Spinal cord (tissue), 10 donors: Measurements from ENCODE around the gene DNAAF1. TPM values are rescaled to one million over a fixed set of nuclear protein-coding genes. Genes with fewer than 3 reads are reported as not detected.

Experiments
- DNase-seq, 6 donors: peaks; one replicate each; pipeline versions ENCODE4 v3.0.0 to v3.0.0-alpha.2; 2013 to 2015; ENCODE audit warnings: low spot score in 6 of 6, low read depth in 4 of 6
- H3K27ac ChIP-seq: one replicate; pipeline ENCODE4 v1.5.1; 2013; ENCODE audit warnings: low read depth, low read length, control low read depth
- H3K27me3 ChIP-seq: one replicate; pipeline ENCODE4 v1.6.1; 2013; ENCODE audit warnings: low read length; ENCODE audit not compliant: control insufficient read depth, insufficient read depth
- H3K36me3 ChIP-seq: one replicate; pipeline ENCODE4 v1.6.1; 2013; ENCODE audit warnings: low read length; ENCODE audit not compliant: control insufficient read depth, insufficient read depth
- H3K4me1 ChIP-seq: one replicate; pipeline ENCODE4 v1.6.1; 2013; ENCODE audit warnings: low read length; ENCODE audit not compliant: control insufficient read depth, insufficient read depth
- H3K4me3 ChIP-seq: one replicate; pipeline ENCODE4 v1.5.1; 2013; ENCODE audit warnings: low read depth, low read length, control low read depth
- H3K9me3 ChIP-seq: one replicate; pipeline ENCODE4 v1.6.1; 2013; ENCODE audit warnings: low read length; ENCODE audit not compliant: control insufficient read depth, insufficient read depth
- WGBS: methylation state at CpG from one replicate; pipeline ENCODE4 v1.1.5; 2013; ENCODE audit warnings: missing lambda C conversion rate; ENCODE audit not compliant: insufficient coverage; 5-methylcytosine and 5-hydroxymethylcytosine counted together
- polyA plus RNA-seq, 2 donors: library from polyadenylated mRNA; unstranded; fragments of 120-200 nt; gene quantifications; one replicate each; pipeline ENCODE4 v1.2.1, GENCODE V29; 2013; ENCODE audit not compliant: insufficient read length in 2 of 2
- total RNA-seq, 2 donors: library from RNA; depleted of rRNA in 1 of 2; stranded (reverse); fragments of 120-200 nt in 1 of 2; fragments of >200 nt in 1 of 2; gene quantifications; one replicate each; pipeline versions ENCODE4 v1.2.3 to v1.2.4, GENCODE V29; 2013 to 2014
- donor health status: healthy.

Gene DNAAF1
- total and polyA plus RNA-seq, 4 donors = 2.7 to 21.2 (median 20.5) TPM

GRCh38 chr16:84155226-84155625, 10.1 kb downstream of the DNAAF1 start:
- Histone ChIP-seq H3K9me3 (no peaks in the 10 kb centered on the region), H3K27me3 (no peaks in the 10 kb centered on the region), H3K4me3 (no peak overlapping the region), H3K36me3 (no peaks in the 10 kb centered on the region), H3K27ac (no peak overlapping the region), H3K4me1 (no peaks in the 10 kb centered on the region)
- DNase-seq = no peak
- WGBS = 95% methylated on average over 4 of the region's 4 CpGs

- Histone ChIP-seq H3K4me1 (no peaks in the 10 kb centered on the region), H3K27me3 (no peaks in the 10 kb centered on the region), H3K9me3 (no peaks in the 10 kb centered on the region), H3K27ac (no peak overlapping the region), H3K36me3 (no peaks in the 10 kb centered on the region), H3K4me3 (no peak overlapping the region)
- no peak for DNase-seq
- no CpG with 5 or more reads among the region's 6 CpGs for WGBS
Measured at GRCh38 chr16:84155771-84156170, 10.7 kb downstream of the DNAAF1 start.

GRCh38 chr16:84156342-84156784, 11.3 kb downstream of the DNAAF1 start:
- no peaks in the 10 kb centered on the region for H3K36me3 ChIP-seq
- 90% methylated on average over 2 of the region's 5 CpGs for WGBS
- no peaks in the 10 kb centered on the region for H3K9me3 ChIP-seq
- no peak overlapping the region for H3K4me3 ChIP-seq
- H3K27me3 ChIP-seq = no peaks in the 10 kb centered on the region
- H3K27ac ChIP-seq = no peak overlapping the region
- H3K4me1 ChIP-seq = no peaks in the 10 kb centered on the region
- DNase-seq = no peak

GRCh38 chr16:84159007-84159406, 13.9 kb downstream of the DNAAF1 start:
- H3K4me3 ChIP-seq = no peak overlapping the region
- DNase-seq = no peak
- no peaks in the 10 kb centered on the region for H3K27me3 ChIP-seq
- H3K36me3 ChIP-seq = no peaks in the 10 kb centered on the region
- 33% methylated on average over 2 of the region's 9 CpGs for WGBS
- H3K4me1 ChIP-seq = no peaks in the 10 kb centered on the region
- H3K9me3 ChIP-seq = no peaks in the 10 kb centered on the region
- no peak overlapping the region for H3K27ac ChIP-seq

GRCh38 chr16:84159800-84160199, 14.7 kb downstream of the DNAAF1 start:
- Histone ChIP-seq H3K4me3 (no peak overlapping the region), H3K36me3 (no peaks in the 10 kb centered on the region), H3K9me3 (no peaks in the 10 kb centered on the region), H3K27ac (no peak overlapping the region), H3K27me3 (no peaks in the 10 kb centered on the region), H3K4me1 (no peaks in the 10 kb centered on the region)
- WGBS = no CpG with 5 or more reads among the region's 1 CpG
- no peak for DNase-seq

GRCh38 chr16:84161037-84161436, 15.9 kb downstream of the DNAAF1 start:
- H3K4me1 ChIP-seq = no peaks in the 10 kb centered on the region
- no peak overlapping the region for H3K4me3 ChIP-seq
- H3K27ac ChIP-seq = no peak overlapping the region
- H3K36me3 ChIP-seq = no peaks in the 10 kb centered on the region
- no peaks in the 10 kb centered on the region for H3K27me3 ChIP-seq
- no peaks in the 10 kb centered on the region for H3K9me3 ChIP-seq
- 85% methylated on average over 10 of the region's 10 CpGs for WGBS
- DNase-seq = no peak

- H3K4me1 ChIP-seq = no peaks in the 10 kb centered on the region
- H3K27ac ChIP-seq = no peak overlapping the region
- no peaks in the 10 kb centered on the region for H3K27me3 ChIP-seq
- no peaks in the 10 kb centered on the region for H3K36me3 ChIP-seq
- 40% methylated on average over 1 of the region's 3 CpGs for whole genome bisulfite sequencing
- DNase-seq = no peak
- no peak overlapping the region for H3K4me3 ChIP-seq
- no peaks in the 10 kb centered on the region for H3K9me3 ChIP-seq
Measured at GRCh38 chr16:84161801-84162200, 16.7 kb downstream of the DNAAF1 start.

GRCh38 chr16:84165746-84166145, 20.6 kb downstream of the DNAAF1 start:
- 91% methylated on average over 7 of the region's 7 CpGs for WGBS

GRCh38 chr16:84166796-84167695, 21.9 kb downstream of the DNAAF1 start:
- Histone ChIP-seq H3K27ac (no peak overlapping the region), H3K4me1 (no peaks in the 10 kb centered on the region), H3K9me3 (no peaks in the 10 kb centered on the region), H3K4me3 (no peak overlapping the region), H3K27me3 (no peaks in the 10 kb centered on the region), H3K36me3 (no peaks in the 10 kb centered on the region)
- DNase-seq = no peak
- WGBS = 82% methylated on average over 7 of the region's 13 CpGs

More at GRCh38 chr16:84165746-84166145, 20.6 kb downstream of the DNAAF1 start:
- H3K4me1 ChIP-seq = no peaks in the 10 kb centered on the region
- no peaks in the 10 kb centered on the region for H3K27me3 ChIP-seq
- H3K9me3 ChIP-seq = no peaks in the 10 kb centered on the region
- H3K4me3 ChIP-seq = no peak overlapping the region
- no peak overlapping the region for H3K27ac ChIP-seq
- DNase-seq = no peak
- no peaks in the 10 kb centered on the region for H3K36me3 ChIP-seq

GRCh38 chr16:84169765-84170310, 24.7 kb downstream of the DNAAF1 start:
- Histone ChIP-seq H3K4me1 (no peaks in the 10 kb centered on the region), H3K27me3 (no peaks in the 10 kb centered on the region), H3K9me3 (no peaks in the 10 kb centered on the region), H3K27ac (no peak overlapping the region), H3K4me3 (no peak overlapping the region), H3K36me3 (no peaks in the 10 kb centered on the region)
- no peak for DNase-seq
- WGBS = 68% methylated on average over 10 of the region's 11 CpGs
